ENCODE results near the gene CACNA1D. TPM values are rescaled to one million over a fixed set of nuclear protein-coding genes. Genes with fewer than 3 reads are reported as not detected.
A peak's percentile ranks its signal among the peaks of the same experiment; 100 is the strongest.

CACNA1D gene
- total RNA-seq, 4 donors from 2014 or later, result 0.75 to 2.5 (median 1.2) TPM

DNA sequence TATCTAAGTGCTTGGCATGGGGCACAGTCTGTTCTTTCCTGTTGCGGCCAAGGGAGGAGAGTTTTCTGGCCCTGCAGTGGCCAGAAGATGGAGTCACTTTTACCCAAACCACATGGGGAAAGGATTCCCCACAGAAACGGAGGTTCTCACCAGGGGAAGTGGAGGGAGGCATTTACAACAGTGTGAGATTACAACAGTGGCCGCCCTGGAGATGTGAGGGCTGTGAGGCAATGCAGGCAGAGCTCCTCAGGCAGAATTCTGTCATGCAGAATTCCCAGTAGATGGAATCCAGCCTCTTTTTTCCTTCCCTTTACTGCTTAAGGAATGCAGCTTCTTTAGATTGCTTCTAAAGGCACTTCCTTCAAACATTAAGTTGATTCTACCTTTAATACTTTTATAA, 83.1 kb downstream of the CACNA1D start:
- peak; percentile 79 for DNase-seq (ENCODE audit: extremely low spot score)
- intact Hi-C loops (cut with DNase I), result no loop called here
- H3K27ac ChIP-seq (replicated peaks in 1 of 4), result no peak overlapping the region
- TF ChIP-seq EP300 (IDR thresholded peaks at IDR 0.05) (no peak), POLR2AphosphoS5 (IDR thresholded peaks at IDR 0.05) (no peak), POLR2A (IDR thresholded peaks at IDR 0.05; ENCODE audit: low read depth) (no peak)
- TF ChIP-seq, protein P1, sequence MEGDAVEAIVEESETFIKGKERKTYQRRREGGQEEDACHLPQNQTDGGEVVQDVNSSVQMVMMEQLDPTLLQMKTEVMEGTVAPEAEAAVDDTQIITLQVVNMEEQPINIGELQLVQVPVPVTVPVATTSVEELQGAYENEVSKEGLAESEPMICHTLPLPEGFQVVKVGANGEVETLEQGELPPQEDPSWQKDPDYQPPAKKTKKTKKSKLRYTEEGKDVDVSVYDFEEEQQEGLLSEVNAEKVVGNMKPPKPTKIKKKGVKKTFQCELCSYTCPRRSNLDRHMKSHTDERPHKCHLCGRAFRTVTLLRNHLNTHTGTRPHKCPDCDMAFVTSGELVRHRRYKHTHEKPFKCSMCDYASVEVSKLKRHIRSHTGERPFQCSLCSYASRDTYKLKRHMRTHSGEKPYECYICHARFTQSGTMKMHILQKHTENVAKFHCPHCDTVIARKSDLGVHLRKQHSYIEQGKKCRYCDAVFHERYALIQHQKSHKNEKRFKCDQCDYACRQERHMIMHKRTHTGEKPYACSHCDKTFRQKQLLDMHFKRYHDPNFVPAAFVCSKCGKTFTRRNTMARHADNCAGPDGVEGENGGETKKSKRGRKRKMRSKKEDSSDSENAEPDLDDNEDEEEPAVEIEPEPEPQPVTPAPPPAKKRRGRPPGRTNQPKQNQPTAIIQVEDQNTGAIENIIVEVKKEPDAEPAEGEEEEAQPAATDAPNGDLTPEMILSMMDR (IDR thresholded peaks at IDR 0.05), result no peak
- H3K27me3 ChIP-seq, result no peaks in the 10 kb centered on the region
- no peaks in the 10 kb centered on the region for H3K4me1 ChIP-seq
- H3K9me3 ChIP-seq, result no peaks in the 10 kb centered on the region
- no peaks in the 10 kb centered on the region for H3K36me3 ChIP-seq
- H3K4me3 ChIP-seq, result no peak overlapping the region
- 36% methylated on average over 3 of the region's 3 CpGs for WGBS

DNA sequence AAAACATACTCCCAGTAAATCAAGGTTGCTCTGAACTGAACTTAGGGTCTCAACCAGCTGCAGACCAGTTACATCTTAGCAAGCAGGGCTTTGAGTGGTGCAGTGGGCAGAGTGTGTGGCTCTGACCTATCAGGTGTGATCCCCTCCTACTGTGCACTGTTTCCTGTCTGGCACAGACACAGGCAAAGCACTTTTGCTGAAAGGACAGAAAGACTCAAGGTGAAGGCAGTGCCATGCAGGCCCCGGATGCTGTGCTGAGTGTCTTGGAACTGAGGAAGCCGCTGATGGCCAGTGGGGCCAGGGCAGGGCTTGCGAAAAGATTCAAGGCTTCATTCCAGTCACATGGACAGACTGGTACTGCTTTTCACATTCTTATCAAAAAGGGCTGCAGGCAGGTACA, 85.2 kb downstream of the CACNA1D start:
- Histone ChIP-seq H3K9me3 (no peaks in the 10 kb centered on the region), H3K4me1 (no peaks in the 10 kb centered on the region), H3K27ac (replicated peaks in 1 of 4) (no peak overlapping the region), H3K27me3 (no peaks in the 10 kb centered on the region), H3K36me3 (no peaks in the 10 kb centered on the region), H3K4me3 (no peak overlapping the region)
- peak; percentile 75 for DNase-seq (ENCODE audit: extremely low spot score)
- 100% methylated on average over 1 of the region's 3 CpGs for WGBS
- intact Hi-C loops (cut with DNase I), result no loop called here
- TF ChIP-seq POLR2AphosphoS5 (IDR thresholded peaks at IDR 0.05), result no peak
- no peak for TF ChIP-seq POLR2A (IDR thresholded peaks at IDR 0.05; ENCODE audit: low read depth)
- TF ChIP-seq, protein P1 (IDR thresholded peaks at IDR 0.05), result no peak

DNA sequence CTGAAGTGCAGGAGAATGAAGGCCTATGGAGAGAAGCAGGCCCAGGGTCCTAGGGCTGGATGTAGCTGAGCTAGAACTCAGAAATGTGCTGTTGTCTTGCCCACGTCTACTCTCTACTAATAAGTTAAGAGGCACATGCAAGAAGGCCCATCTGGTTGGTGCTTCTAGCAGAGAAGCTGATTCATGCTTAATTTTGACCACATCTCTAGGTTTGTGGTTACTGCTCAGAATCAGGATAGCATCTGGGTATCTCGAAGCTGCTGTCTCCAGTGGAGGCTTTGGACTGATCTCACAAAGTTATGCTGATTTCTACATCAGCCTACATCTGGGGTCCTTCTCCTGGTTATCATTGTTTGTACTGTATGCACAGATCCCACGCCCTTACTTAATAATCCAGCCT, 87.3 kb downstream of the CACNA1D start:
- 66% methylated on average over 3 of the region's 3 CpGs for WGBS
- peak; percentile 60 for DNase-seq (ENCODE audit: extremely low spot score)
- no peak overlapping the region for H3K4me3 ChIP-seq
- H3K27me3 ChIP-seq, result no peaks in the 10 kb centered on the region
- H3K36me3 ChIP-seq, result no peaks in the 10 kb centered on the region
- no peak overlapping the region for H3K27ac ChIP-seq (replicated peaks in 1 of 4)
- intact Hi-C loops (cut with DNase I), result no loop called here
- no peak for TF ChIP-seq EP300 (IDR thresholded peaks at IDR 0.05)
- TF ChIP-seq, protein P1 (IDR thresholded peaks at IDR 0.05), result no peak
- no peak for TF ChIP-seq POLR2AphosphoS5 (IDR thresholded peaks at IDR 0.05)
- TF ChIP-seq POLR2A (IDR thresholded peaks at IDR 0.05; ENCODE audit: low read depth), result no peak
- H3K9me3 ChIP-seq, result no peaks in the 10 kb centered on the region
- H3K4me1 ChIP-seq, result no peaks in the 10 kb centered on the region

DNA sequence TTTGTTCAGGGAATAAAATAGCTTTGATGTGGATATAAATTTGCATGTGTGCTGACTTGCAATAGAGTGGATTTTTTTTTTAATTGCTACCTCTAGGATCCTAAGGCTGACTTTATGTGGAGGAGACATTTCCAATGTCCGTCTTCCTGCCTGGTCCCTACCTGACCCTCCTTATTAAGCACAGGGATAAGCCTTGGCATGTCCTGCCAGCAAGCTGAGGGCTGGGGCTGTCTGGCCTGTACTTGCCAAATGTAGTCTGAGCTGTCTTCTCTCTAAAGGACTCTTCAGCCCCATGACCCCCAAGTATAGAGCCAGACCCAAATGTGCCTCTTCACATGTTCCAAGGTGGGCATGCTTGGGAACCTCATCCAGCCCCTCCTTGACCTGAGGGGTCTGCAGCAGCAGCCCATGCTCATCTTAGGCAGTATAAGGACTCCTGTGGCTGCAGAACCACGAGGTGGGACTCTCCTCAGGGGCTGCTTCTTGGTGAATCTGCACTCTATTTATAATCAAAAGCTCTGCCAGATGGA, 88.8 kb downstream of the CACNA1D start:
- peak; percentile 86 for DNase-seq (ENCODE audit: extremely low spot score)
- 92% methylated on average over 1 of the region's 2 CpGs for WGBS
- no peaks in the 10 kb centered on the region for H3K36me3 ChIP-seq
- H3K27ac ChIP-seq (replicated peaks in 1 of 4), result no peak overlapping the region
- H3K9me3 ChIP-seq, result no peaks in the 10 kb centered on the region
- intact Hi-C loops (cut with DNase I), result no loop called here
- no peak overlapping the region for H3K4me3 ChIP-seq
- TF ChIP-seq POLR2A (IDR thresholded peaks at IDR 0.05; ENCODE audit: low read depth) (no peak), POLR2AphosphoS5 (IDR thresholded peaks at IDR 0.05) (no peak), EP300 (IDR thresholded peaks at IDR 0.05) (no peak)
- TF ChIP-seq, protein P1 (IDR thresholded peaks at IDR 0.05), result no peak
- no peaks in the 10 kb centered on the region for H3K4me1 ChIP-seq
- no peaks in the 10 kb centered on the region for H3K27me3 ChIP-seq

DNA sequence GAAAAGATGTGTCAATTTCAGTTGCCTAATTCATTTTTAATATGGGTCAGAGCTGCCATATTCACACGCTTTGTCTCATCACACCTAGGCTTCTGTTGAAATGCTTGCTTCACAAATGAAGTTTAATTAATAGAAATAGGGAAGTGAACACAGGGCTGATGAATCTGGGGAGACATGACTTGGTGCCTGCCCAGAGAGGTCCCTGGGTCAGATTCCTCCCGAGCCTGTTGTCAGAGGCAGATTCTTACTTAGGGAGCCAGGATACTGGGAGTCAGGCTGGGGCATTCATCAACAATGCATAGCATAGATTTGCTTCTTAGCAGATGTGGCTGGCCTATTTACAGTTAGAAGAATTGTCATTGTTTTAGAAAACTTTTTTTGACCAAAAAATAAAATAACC, 90.6 kb downstream of the CACNA1D start:
- Histone ChIP-seq H3K4me1 (no peaks in the 10 kb centered on the region), H3K9me3 (no peaks in the 10 kb centered on the region), H3K27me3 (no peaks in the 10 kb centered on the region), H3K27ac (replicated peaks in 1 of 4) (no peak overlapping the region), H3K4me3 (no peak overlapping the region), H3K36me3 (no peaks in the 10 kb centered on the region)
- no peak for TF ChIP-seq POLR2A (IDR thresholded peaks at IDR 0.05; ENCODE audit: low read depth)
- TF ChIP-seq EP300 (IDR thresholded peaks at IDR 0.05), result no peak
- TF ChIP-seq, protein P1 (IDR thresholded peaks at IDR 0.05), result no peak
- TF ChIP-seq POLR2AphosphoS5 (IDR thresholded peaks at IDR 0.05), result no peak
- peak; percentile 60 for DNase-seq (ENCODE audit: extremely low spot score)
- WGBS, result 48% methylated on average over 2 of the region's 2 CpGs
- intact Hi-C loops (cut with DNase I), result no loop called here

Data from esophagus muscularis mucosa (tissue), 4 donors.